IMR-90 (cell line): ENCODE results near the gene SLC30A10. TPM values are rescaled to one million over a fixed set of nuclear protein-coding genes. Genes with fewer than 3 reads are reported as not detected.

Source experiments
- ATAC-seq: fragments of 200-7000 bp; cut with Tn5 transposase; 2 replicates; pipeline ENCODE4 v1.9.1; 2020; ENCODE audit warnings: low read depth, mild to moderate bottlenecking, moderate library complexity
- BruUV-seq: library from RNA; stranded (reverse); fragments of 400-500 nt; replicated peaks from 2 replicates; lab custom pipeline; 2021; lab: Mats Ljungman, UMichigan
- CTCF ChIA-PET: fragments of 300-600 bp; formaldehyde crosslinking; extraction: SDS; loops from one replicate; lab custom pipeline; 2021; ENCODE audit warnings: antibody characterized with exemption; lab: Yijun Ruan, JAX
- POLR2A ChIA-PET: fragments of 300-600 bp; sonication (Branson Sonifier 250); formaldehyde crosslinking; loops from one replicate; lab custom pipeline; 2022; ENCODE audit warnings: antibody characterized with exemption; ENCODE audit not compliant: unreplicated experiment; lab: Charles Lee
- DNase-seq: peaks from one replicate; pipeline ENCODE4 v3.0.0; 2013
- H2AFZ ChIP-seq: replicated peaks from 2 replicates; pipeline ENCODE3; 2013; ENCODE audit warnings: low read length, mild to moderate bottlenecking; ENCODE audit not compliant: poor library complexity
- H2AK5ac ChIP-seq: 2 replicates; pipeline ENCODE4 v1.6.1; 2013; ENCODE audit warnings: low read depth, low read length, inconsistent platforms
- H2AK9ac ChIP-seq: replicated peaks from 2 replicates; pipeline ENCODE3; 2013; ENCODE audit warnings: mild to moderate bottlenecking, low read depth, low read length, moderate library complexity; ENCODE audit not compliant: poor library complexity
- H2BK120ac ChIP-seq: 2 replicates; pipeline ENCODE4 v1.6.1; 2013; ENCODE audit warnings: low read depth, low read length, inconsistent platforms
- H2BK15ac ChIP-seq: 3 replicates; pipeline ENCODE4 v1.6.1; 2013; ENCODE audit warnings: low read depth, low read length, inconsistent platforms
- H2BK20ac ChIP-seq: 2 replicates; pipeline ENCODE4 v1.6.1; 2013; ENCODE audit warnings: low read depth, mild to moderate bottlenecking, inconsistent platforms, low read length, moderate library complexity
- H2BK5ac ChIP-seq: 2 replicates; pipeline ENCODE4 v1.6.1; 2013; ENCODE audit warnings: mild to moderate bottlenecking, low read depth, low read length, inconsistent platforms; ENCODE audit not compliant: poor library complexity, severe bottlenecking
- H3K14ac ChIP-seq: replicated peaks from 2 replicates; pipeline ENCODE4 v1.6.1; 2013; ENCODE audit warnings: low read depth, low read length, inconsistent platforms
- H3K18ac ChIP-seq: 2 replicates; pipeline ENCODE4 v1.6.1; 2013; ENCODE audit warnings: low read depth, low read length, control low read depth
- H3K23ac ChIP-seq: 2 replicates; pipeline ENCODE4 v1.6.1; 2013; ENCODE audit warnings: low read depth, low read length, inconsistent platforms
- H3K27ac ChIP-seq: 2 replicates; pipeline ENCODE4 v1.5.1; 2013; ENCODE audit warnings: mild to moderate bottlenecking, control low read depth, low read length; ENCODE audit not compliant: insufficient read depth
- H3K27me3 ChIP-seq: 2 replicates; pipeline ENCODE4 v1.6.1; 2013; ENCODE audit warnings: low read length; ENCODE audit not compliant: control insufficient read depth, insufficient read depth
- H3K36me3 ChIP-seq: 2 replicates; pipeline ENCODE4 v1.6.1; 2013; ENCODE audit warnings: low read length, mixed read lengths; ENCODE audit not compliant: control insufficient read depth, insufficient read depth
- H3K4ac ChIP-seq: 2 replicates; pipeline ENCODE4 v1.6.1; 2013; ENCODE audit warnings: low read depth, low read length, inconsistent platforms
- H3K4me1 ChIP-seq: 2 replicates; pipeline ENCODE4 v1.6.1; 2013; ENCODE audit warnings: low read length, mixed read lengths; ENCODE audit not compliant: control insufficient read depth, insufficient read depth
- H3K4me2 ChIP-seq: 2 replicates; pipeline ENCODE4 v1.6.1; 2013; ENCODE audit warnings: low read depth, mild to moderate bottlenecking, control low read depth, low read length, moderate library complexity
- H3K4me3 ChIP-seq: 2 replicates; pipeline ENCODE4 v1.5.1; 2013; ENCODE audit warnings: low read depth, mild to moderate bottlenecking, control low read depth, low read length, moderate library complexity; ENCODE audit not compliant: insufficient read depth
- H3K56ac ChIP-seq: 2 replicates; pipeline ENCODE4 v1.6.1; 2013; ENCODE audit warnings: low read length, inconsistent platforms; ENCODE audit not compliant: insufficient read depth; ENCODE audit errors: extremely low read depth
- H3K79me1 ChIP-seq, 2 experiments: 2 replicates each; pipeline ENCODE4 v1.6.1; 2013; ENCODE audit warnings: low read length in 2 of 2, inconsistent platforms in 1 of 2, low read depth in 1 of 2
- H3K9ac ChIP-seq: 2 replicates; pipeline ENCODE4 v1.6.1; 2013; ENCODE audit warnings: low read depth, low read length, control low read depth
- H3K9me1 ChIP-seq: 2 replicates; pipeline ENCODE4 v1.6.1; 2013; ENCODE audit warnings: low read length, inconsistent platforms; ENCODE audit not compliant: insufficient read depth
- H3K9me3 ChIP-seq: 2 replicates; pipeline ENCODE4 v1.6.1; 2013; ENCODE audit warnings: low read length; ENCODE audit not compliant: control insufficient read depth, insufficient read depth
- H4K20me1 ChIP-seq: 2 replicates; pipeline ENCODE4 v1.6.1; 2013; ENCODE audit warnings: low read length, inconsistent platforms; ENCODE audit not compliant: insufficient read depth
- H4K5ac ChIP-seq: 2 replicates; pipeline ENCODE4 v1.6.1; 2013; ENCODE audit warnings: mild to moderate bottlenecking, low read depth, low read length, control low read depth
- H4K8ac ChIP-seq, 2 experiments: 2 replicates each; pipeline ENCODE4 v1.6.1; 2013; ENCODE audit warnings: low read depth in 2 of 2, low read length in 2 of 2, control low read depth in 1 of 2, inconsistent platforms in 1 of 2
- H4K91ac ChIP-seq: 2 replicates; pipeline ENCODE4 v1.6.1; 2013; ENCODE audit warnings: low read depth, low read length, inconsistent platforms; ENCODE audit not compliant: insufficient read depth
- BHLHE40 ChIP-seq: fragments of 150-350 bp; IDR thresholded peaks from 2 replicates; pipeline ENCODE4 v1.6.1; 2016; ENCODE audit warnings: mild to moderate bottlenecking, low read depth, low read length
- CEBPB ChIP-seq: IDR thresholded peaks from 2 replicates; pipeline ENCODE4 v1.6.1; 2012; ENCODE audit warnings: low read depth, low read length, improper control_type of control experiment
- CHD1 ChIP-seq: IDR thresholded peaks from 2 replicates; pipeline ENCODE4 v1.6.1; 2012; ENCODE audit warnings: low read depth, low read length, improper control_type of control experiment
- MAZ ChIP-seq: IDR thresholded peaks from 2 replicates; pipeline ENCODE4 v1.6.1; 2012; ENCODE audit warnings: low read depth, mild to moderate bottlenecking, low read length, improper control_type of control experiment, moderate library complexity, borderline replicate concordance
- MXI1 ChIP-seq: IDR thresholded peaks from 2 replicates; pipeline ENCODE4 v1.6.1; 2012; ENCODE audit warnings: low read depth, mild to moderate bottlenecking, low read length, moderate library complexity, borderline replicate concordance
- POLR2A ChIP-seq: IDR thresholded peaks from 2 replicates; pipeline ENCODE4 v1.6.1; 2012; ENCODE audit warnings: mild to moderate bottlenecking, low read depth, low read length
- RAD21 ChIP-seq: IDR thresholded peaks from 2 replicates; pipeline ENCODE4 v1.6.1; 2012; ENCODE audit warnings: low read length, improper control_type of control experiment
- RCOR1 ChIP-seq: IDR thresholded peaks from 2 replicates; pipeline ENCODE4 v1.6.1; 2012; ENCODE audit warnings: mild to moderate bottlenecking, low read length, improper control_type of control experiment; ENCODE audit not compliant: insufficient replicate concordance
- USF2 ChIP-seq: fragments of 150-350 bp; IDR thresholded peaks from 2 replicates; pipeline ENCODE4 v1.6.1; 2017; ENCODE audit warnings: mild to moderate bottlenecking, antibody characterized with exemption, low read length, low read depth
- WGBS, 2 experiments: methylation state at CpG; one replicate each; pipeline versions ENCODE4 v1.1.5 to v1.1.7; 2013; ENCODE audit warnings: missing lambda C conversion rate in 2 of 2; ENCODE audit not compliant: insufficient read length in 1 of 2; ENCODE audit errors: extremely low coverage in 2 of 2; 5-methylcytosine and 5-hydroxymethylcytosine counted together
- dilution Hi-C: fragments of 300-500 bp; cut with HindIII; formaldehyde crosslinking; loops from one replicate; pipeline ENCODE4 v1.14.3; 2018; ENCODE audit warnings: low sequenced_read_pairs; ENCODE audit not compliant: unreplicated experiment
- in situ Hi-C: fragments of 300-500 bp; cut with MboI; formaldehyde crosslinking; loops from 3 replicates; pipeline ENCODE4 v1.14.3; 2019; ENCODE audit warnings: low sequenced_read_pairs, inconsistent platforms, mixed read lengths
- intact Hi-C: fragments of 100-400 bp; cut with micrococcal nuclease; formaldehyde crosslinking; loops from 2 replicates; pipeline ENCODE4 v1.10.0; 2022
- polyA plus RNA-seq, 3 experiments: library from polyadenylated mRNA; depleted of rRNA; stranded (reverse); fragments of >200 nt; gene quantifications; 2 replicates each; pipeline ENCODE4 v1.2.3, GENCODE V29; 2012; ENCODE audit warnings: low replicate concordance in 1 of 3
- total RNA-seq: library from RNA; depleted of rRNA; stranded (reverse); fragments of >200 nt; gene quantifications from 2 replicates; pipeline ENCODE4 v1.2.3, GENCODE V29; 2012
- TF ChIP-seq, protein P1 (sequence below): conservative IDR thresholded peaks from 2 replicates; pipeline ENCODE4 v1.5.1; 2012; ENCODE audit warnings: mild to moderate bottlenecking, low read depth, low read length, improper control_type of control experiment
- TF ChIP-seq, protein P2 (sequence below): fragments of 150-350 bp; IDR thresholded peaks from 2 replicates; pipeline ENCODE4 v1.6.1; 2016; ENCODE audit warnings: low read depth, mild to moderate bottlenecking, low read length, moderate library complexity, borderline replicate concordance

Gene SLC30A10
- total and polyA plus RNA-seq, 2 of the 4 experiments (the other 2 are of a cell fraction), result not detected

GRCh38 chr1:219900882-219901281 is 27.5 kb downstream of the SLC30A10 start:
- no peak overlapping the region for H4K8ac ChIP-seq
- no peak overlapping the region for H2BK15ac ChIP-seq
- no peak for ATAC-seq
- in situ Hi-C loops, result no loop called here
- H3K18ac ChIP-seq, result no peak overlapping the region
- intact Hi-C loops, result no loop called here
- H4K20me1 ChIP-seq, result no peaks in the 10 kb centered on the region
- H2BK5ac ChIP-seq, result no peak overlapping the region
- 100% methylated on average over 1 of the region's 1 CpG; no CpG with 5 or more reads in 1 of the 2 experiments for WGBS, 2 experiments
- no peaks in the 10 kb centered on the region for H3K27me3 ChIP-seq
- no peak overlapping the region for H2BK20ac ChIP-seq
- no peak overlapping the region for H3K23ac ChIP-seq
- no peak overlapping the region for H2BK120ac ChIP-seq
- no peak overlapping the region for H3K4me3 ChIP-seq
- POLR2A ChIA-PET, result no interaction called here
- H3K9ac ChIP-seq, result no peak overlapping the region
- H4K5ac ChIP-seq, result no peak overlapping the region
- CTCF ChIA-PET, result no interaction called here
- H3K79me1 ChIP-seq, result no peaks in the 10 kb centered on the region
- no peak for DNase-seq
- H2AK5ac ChIP-seq, result no peak overlapping the region
- H3K9me3 ChIP-seq, result no peaks in the 10 kb centered on the region
- H2AK9ac ChIP-seq, result no peak overlapping the region
- H3K4me1 ChIP-seq, result no peaks in the 10 kb centered on the region
- TF ChIP-seq RAD21, result no peak
- TF ChIP-seq MAZ, result no peak
- TF ChIP-seq USF2, result no peak
- TF ChIP-seq, protein P1, sequence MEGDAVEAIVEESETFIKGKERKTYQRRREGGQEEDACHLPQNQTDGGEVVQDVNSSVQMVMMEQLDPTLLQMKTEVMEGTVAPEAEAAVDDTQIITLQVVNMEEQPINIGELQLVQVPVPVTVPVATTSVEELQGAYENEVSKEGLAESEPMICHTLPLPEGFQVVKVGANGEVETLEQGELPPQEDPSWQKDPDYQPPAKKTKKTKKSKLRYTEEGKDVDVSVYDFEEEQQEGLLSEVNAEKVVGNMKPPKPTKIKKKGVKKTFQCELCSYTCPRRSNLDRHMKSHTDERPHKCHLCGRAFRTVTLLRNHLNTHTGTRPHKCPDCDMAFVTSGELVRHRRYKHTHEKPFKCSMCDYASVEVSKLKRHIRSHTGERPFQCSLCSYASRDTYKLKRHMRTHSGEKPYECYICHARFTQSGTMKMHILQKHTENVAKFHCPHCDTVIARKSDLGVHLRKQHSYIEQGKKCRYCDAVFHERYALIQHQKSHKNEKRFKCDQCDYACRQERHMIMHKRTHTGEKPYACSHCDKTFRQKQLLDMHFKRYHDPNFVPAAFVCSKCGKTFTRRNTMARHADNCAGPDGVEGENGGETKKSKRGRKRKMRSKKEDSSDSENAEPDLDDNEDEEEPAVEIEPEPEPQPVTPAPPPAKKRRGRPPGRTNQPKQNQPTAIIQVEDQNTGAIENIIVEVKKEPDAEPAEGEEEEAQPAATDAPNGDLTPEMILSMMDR, result no peak
- no peak for TF ChIP-seq BHLHE40
- no peak for TF ChIP-seq MXI1
- TF ChIP-seq CEBPB, result no peak
- TF ChIP-seq RCOR1, result no peak
- TF ChIP-seq, protein P2, sequence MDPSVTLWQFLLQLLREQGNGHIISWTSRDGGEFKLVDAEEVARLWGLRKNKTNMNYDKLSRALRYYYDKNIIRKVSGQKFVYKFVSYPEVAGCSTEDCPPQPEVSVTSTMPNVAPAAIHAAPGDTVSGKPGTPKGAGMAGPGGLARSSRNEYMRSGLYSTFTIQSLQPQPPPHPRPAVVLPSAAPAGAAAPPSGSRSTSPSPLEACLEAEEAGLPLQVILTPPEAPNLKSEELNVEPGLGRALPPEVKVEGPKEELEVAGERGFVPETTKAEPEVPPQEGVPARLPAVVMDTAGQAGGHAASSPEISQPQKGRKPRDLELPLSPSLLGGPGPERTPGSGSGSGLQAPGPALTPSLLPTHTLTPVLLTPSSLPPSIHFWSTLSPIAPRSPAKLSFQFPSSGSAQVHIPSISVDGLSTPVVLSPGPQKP, result no peak
- TF ChIP-seq CHD1, result no peak
- TF ChIP-seq POLR2A, result no peak
- H2AFZ ChIP-seq, result no peak overlapping the region
- H3K14ac ChIP-seq, result no peak overlapping the region
- H3K4me2 ChIP-seq, result no peak overlapping the region
- BruUV-seq, result no TSS peak
- no peaks in the 10 kb centered on the region for H3K36me3 ChIP-seq
- H3K4ac ChIP-seq, result no peak overlapping the region
- H3K56ac ChIP-seq, result no peak overlapping the region
- H3K9me1 ChIP-seq, result no peaks in the 10 kb centered on the region
- H3K27ac ChIP-seq, result no peak overlapping the region
- dilution Hi-C loops, result no loop called here
- H4K91ac ChIP-seq, result no peak overlapping the region
